Psoas muscle (tissue), 8 donors: Measurements from ENCODE around the gene SF3A1. TPM values are rescaled to one million over a fixed set of nuclear protein-coding genes. Genes with fewer than 3 reads are reported as not detected.

Experiments used
- ATAC-seq, 4 donors: fragments of 200-7000 bp; cut with Tn5 transposase; one replicate each; pipeline ENCODE4 v1.9.1; 2020; ENCODE audit warnings: moderate library complexity in 3 of 4, mild to moderate bottlenecking in 2 of 4
- DNase-seq, 2 donors: peaks; one replicate each; pipeline ENCODE4 v3.0.0-alpha.2; 2020
- H3K27ac ChIP-seq: fragments of 200-600 bp; one replicate; pipeline ENCODE4 v1.8.0; 2022
- H3K27me3 ChIP-seq, 3 donors: fragments of 200-600 bp in 1 of 3; one replicate each; pipeline versions ENCODE4 v1.6.1 to v1.8.0; 2013 to 2022; ENCODE audit warnings: low read length in 2 of 3, mild to moderate bottlenecking in 2 of 3, moderate library complexity in 1 of 3; ENCODE audit not compliant: insufficient read depth in 3 of 3
- H3K36me3 ChIP-seq, 2 donors: fragments of 200-600 bp in 1 of 2; one replicate each; pipeline versions ENCODE4 v1.6.1 to v1.8.0; 2013 to 2022; ENCODE audit warnings: low read depth in 1 of 2, mild to moderate bottlenecking in 1 of 2, moderate library complexity in 1 of 2; ENCODE audit not compliant: insufficient read depth in 1 of 2
- H3K4me1 ChIP-seq: fragments of 200-600 bp; one replicate; pipeline ENCODE4 v1.8.0; 2022
- H3K4me3 ChIP-seq: fragments of 200-600 bp; one replicate; pipeline ENCODE4 v1.8.0; 2022; ENCODE audit warnings: mild to moderate bottlenecking
- H3K9me3 ChIP-seq: fragments of 200-600 bp; one replicate; pipeline ENCODE4 v1.8.0; 2022
- CTCF ChIP-seq: fragments of 200-600 bp; IDR thresholded peaks from one replicate; pipeline ENCODE4 v1.8.0; 2022; ENCODE audit warnings: antibody characterized with exemption
- WGBS, 3 donors: extraction: QIAGEN DNeasy Blood & Tissue Kit; methylation state at CpG; one replicate each; pipeline versions ENCODE4 v1.1.6 to v1.1.7; 2013; 5-methylcytosine and 5-hydroxymethylcytosine counted together
- intact Hi-C, 2 donors: fragments of 100-400 bp; cut with DNase I; formaldehyde crosslinking; loops; one replicate each; pipeline versions ENCODE4 v1.11.0 to v1.14.2; 2022
- polyA plus RNA-seq, 3 donors: library from polyadenylated mRNA; stranded (reverse); fragments of 200-250 nt; gene quantifications; one replicate each; pipeline ENCODE4 v1.2.3, GENCODE V29; 2013
- total RNA-seq, 4 donors: library from RNA; stranded (reverse); fragmentation: NEBNext Ultra II Directional in 2 of 4; extraction: Animal tissue kit (Norgen Biotek cat#: 25700) in 2 of 4; gene quantifications; one replicate each; pipeline versions ENCODE4 v1.2.1 to v1.2.4, GENCODE V29; 2021 to 2023
- donor health status: healthy with polysubstance abuse.
- donor health status: DM: no; HTN: no; CAD: no; lungs with moderate emphysema.
- donor health status: Bipolar disorder and iron deficiency.
- donor health status: healthy.
- donor health status: DM: yes; HTN: yes; CAD: no.
- donor health status: DM: no; HTN: no; CAD: no.
- donor health status: DM: no; HTN: no; CAD: no.
- donor health status: DM: yes; HTN: yes; CAD: no.

SF3A1 gene
- total and polyA plus RNA-seq, 7 donors: 21.6 to 146 (median 107) TPM

- peak; percentile 7 to 23 (median 12) for ATAC-seq
- Histone ChIP-seq H3K36me3 (no peaks in the 10 kb centered on the region), H3K4me3 (peak overlapping the region; percentile 67), H3K27me3 (peaks cover 0 to 42% (median 2%) of the 10 kb centered on the region in 3 donors), H3K4me1 (peaks cover 9% of the 10 kb centered on the region), H3K9me3 (no peaks in the 10 kb centered on the region), H3K27ac (no peak overlapping the region)
- WGBS, 3 donors: 20 to 26% (median 22%) methylated on average over 11 of the region's 11 CpGs
- TF ChIP-seq CTCF: no peak
- DNase-seq: no peak
- intact Hi-C loops: no loop called here
Measured at GRCh38 chr22:30397656-30398635, 41.3 kb upstream of the SF3A1 start.

- no peaks in the 10 kb centered on the region for H3K9me3 ChIP-seq
- whole genome bisulfite sequencing, 3 donors: 0 to 1% (median 0%) methylated on average over 47 to 56 of the region's 56 CpGs
- H3K27me3 ChIP-seq: peaks cover 0 to 42% (median 2%) of the 10 kb centered on the region in 3 donors
- intact Hi-C loops: no loop called here
- no peak within 1 kb of the TSS for H3K27ac ChIP-seq
- H3K4me1 ChIP-seq: peaks cover 9% of the 10 kb centered on the region
- H3K36me3 ChIP-seq: no peaks in the 10 kb centered on the region
- DNase-seq (peak; percentile 77 to 80), ATAC-seq (peak; percentile 53 to 73 (median 65))
- peak within 1 kb of the TSS; percentile 67 for H3K4me3 ChIP-seq
- no peak for TF ChIP-seq CTCF
Measured at GRCh38 chr22:30396871-30397655, 40.4 kb upstream of the SF3A1 start, which contains the start of gene SEC14L2. Gene SEC14L2 (plus strand): TSS chr22:30397018. CDS start chr22:30397117, 99 bp downstream.

GRCh38 chr22:30393885-30394284, 37.2 kb upstream of the SF3A1 start:
- 79 to 89% (median 86%) methylated on average over 3 of the region's 3 CpGs for WGBS, 3 donors
- TF ChIP-seq CTCF: no peak
- DNase-seq (no peak), ATAC-seq (no peak)
- H3K4me1 ChIP-seq: peaks cover 9% of the 10 kb centered on the region
- intact Hi-C loops: loop anchor here in 1 of 2 donors (5.0 kb wide), 1 partner anchor 33 kb away; the partner anchor contains the start of gene MTFP1
- H3K4me3 ChIP-seq: no peak overlapping the region
- no peaks in the 10 kb centered on the region for H3K9me3 ChIP-seq
- H3K27me3 ChIP-seq: peaks cover 0 to 42% (median 2%) of the 10 kb centered on the region in 3 donors
- no peaks in the 10 kb centered on the region for H3K36me3 ChIP-seq
- no peak overlapping the region for H3K27ac ChIP-seq

- Histone ChIP-seq H3K27ac (no peak overlapping the region), H3K4me1 (peaks cover 9% of the 10 kb centered on the region), H3K4me3 (no peak overlapping the region), H3K36me3 (no peaks in the 10 kb centered on the region), H3K9me3 (no peaks in the 10 kb centered on the region), H3K27me3 (peaks cover 0 to 39% (median 2%) of the 10 kb centered on the region in 3 donors)
- DNase-seq: no peak
- intact Hi-C loops: loop anchor here in 1 of 2 donors (5.0 kb wide), 1 partner anchor 34 kb away; the partner anchor contains the start of gene MTFP1
- ATAC-seq: no peak
- 79 to 88% (median 82%) methylated on average over 7 of the region's 7 CpGs for WGBS, 3 donors
- no peak for TF ChIP-seq CTCF
Measured at GRCh38 chr22:30393322-30393680, 36.6 kb upstream of the SF3A1 start.
